ENCODE data around the gene UFC1.

The UFC1 gene

DNA sequence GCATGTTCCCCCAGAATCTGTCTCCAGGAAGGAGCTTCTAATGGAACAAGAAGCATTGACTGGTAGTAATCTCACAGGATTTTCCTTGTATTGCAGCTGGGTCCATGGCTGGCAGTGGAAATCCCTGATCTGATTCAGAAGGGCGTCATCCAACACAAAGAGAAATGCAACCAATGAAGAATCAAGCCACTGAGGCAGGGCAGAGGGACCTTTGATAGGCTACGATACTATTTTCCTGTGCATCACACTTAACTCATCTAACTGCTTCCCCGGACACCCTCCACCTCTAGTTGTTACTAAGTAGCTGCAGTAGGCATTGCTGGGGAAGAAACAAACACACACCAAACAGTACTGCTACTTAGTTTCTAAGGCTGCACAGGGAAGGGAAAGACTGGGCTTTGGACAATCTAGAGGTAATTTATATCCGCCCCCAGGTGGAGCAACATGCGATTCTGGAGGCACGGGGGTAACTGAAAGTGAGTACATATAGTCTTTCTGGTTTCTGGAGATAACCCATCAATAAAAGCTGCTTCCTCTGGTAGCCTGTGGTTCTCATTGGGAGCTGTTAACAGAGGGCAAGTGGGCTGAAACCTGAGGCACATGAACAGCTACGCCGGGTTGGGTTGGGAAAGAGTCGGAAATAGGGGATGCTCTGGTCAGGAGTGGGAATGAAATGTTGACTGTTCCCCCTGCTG lies 4.7 kb downstream of the UFC1 start:
- peaks cover 6 to 42% (median 34%) of the 10 kb centered on the region in 5 donors for H3K36me3 ChIP-seq (ENCODE audit: control insufficient read depth in 5 of 5, insufficient read depth in 5 of 5, low read length in 5 of 5)
- peak overlapping the region; percentile 8 to 82 (median 78) for H3K9ac ChIP-seq (ENCODE audit: low read length in 5 of 5)
- H3K27me3 ChIP-seq (ENCODE audit: control insufficient read depth in 5 of 5, insufficient read depth in 4 of 5, low read length in 5 of 5) = no peaks in the 10 kb centered on the region
- H3K9me3 ChIP-seq (ENCODE audit: control insufficient read depth in 5 of 5, low read length in 5 of 5) = no peaks in the 10 kb centered on the region
- peak overlapping the region; percentile 79 for H3K27ac ChIP-seq (ENCODE audit: low read depth, low read length)
- peak overlapping the region; percentile 76 to 91 (median 87) for H3K4me3 ChIP-seq (ENCODE audit: low read depth in 1 of 5, low read length in 5 of 5)
- H3K4me1 ChIP-seq (ENCODE audit: control insufficient read depth in 5 of 5, insufficient read depth in 5 of 5, low read length in 5 of 5) = peaks cover 5 to 49% (median 35%) of the 10 kb centered on the region in 5 donors

DNA sequence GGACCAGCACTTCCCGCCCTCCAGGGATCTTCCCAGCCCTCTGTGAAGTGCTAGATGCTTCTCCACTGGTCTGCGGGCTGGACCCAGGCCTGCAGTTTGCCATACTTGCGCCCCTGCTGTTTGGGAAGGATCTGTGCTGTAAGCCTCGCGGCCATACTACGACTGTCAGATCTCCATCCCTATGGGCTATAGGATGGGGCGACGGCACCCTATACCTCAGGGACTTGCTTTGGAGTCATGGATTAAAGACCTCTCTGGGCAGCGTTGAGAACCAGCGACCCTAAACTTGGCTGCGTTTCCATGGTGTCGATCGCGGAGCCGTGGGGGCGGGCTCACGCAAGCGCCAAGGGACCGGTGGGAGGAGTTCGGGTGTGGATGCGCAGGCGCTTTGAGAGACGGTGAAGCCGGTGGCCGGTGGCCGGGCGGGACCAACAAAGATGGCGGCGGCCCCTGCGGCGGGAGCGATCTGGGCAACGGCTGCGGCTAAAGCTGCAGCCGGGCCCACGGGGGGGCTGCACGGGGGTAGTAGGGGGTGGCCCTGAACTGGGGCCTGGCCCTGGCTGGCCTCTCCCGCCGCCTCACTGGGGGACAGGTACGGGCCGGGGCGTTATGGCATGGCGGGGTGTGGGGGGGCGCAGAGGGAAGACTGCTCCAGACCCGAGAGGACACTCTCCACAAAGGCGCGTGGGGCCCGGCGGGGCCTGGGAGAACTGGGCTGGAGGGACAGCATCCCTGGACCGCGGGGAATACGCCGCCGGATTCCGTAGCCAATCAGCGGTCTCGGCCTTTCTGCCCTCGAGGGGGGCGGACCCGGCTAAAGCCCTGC lies 5.5 kb downstream of the UFC1 start, which contains the start of gene USP21:
TSS of gene USP21 (plus strand) at position 414 of the 826 bp plus-strand sequence. CDS start 1,141 bp downstream, outside the sequence.
- peaks cover 5 to 46% (median 33%) of the 10 kb centered on the region in 5 donors for H3K4me1 ChIP-seq (ENCODE audit: control insufficient read depth in 5 of 5, insufficient read depth in 5 of 5, low read length in 5 of 5)

GRCh38 chr1:161159913-161160243 lies 6.1 kb downstream of the UFC1 start:
- H3K4me1 ChIP-seq (ENCODE audit: control insufficient read depth in 5 of 5, insufficient read depth in 5 of 5, low read length in 5 of 5) = peaks cover 5 to 42% (median 27%) of the 10 kb centered on the region in 5 donors

More for the DNA sequence above, 5.5 kb downstream of the UFC1 start, which contains the start of gene USP21:
- peak within 1 kb of the TSS; percentile 76 to 93 (median 87) for H3K4me3 ChIP-seq (ENCODE audit: low read depth in 1 of 5, low read length in 5 of 5)
- no peaks in the 10 kb centered on the region for H3K27me3 ChIP-seq (ENCODE audit: control insufficient read depth in 5 of 5, insufficient read depth in 4 of 5, low read length in 5 of 5)
- H3K36me3 ChIP-seq (ENCODE audit: control insufficient read depth in 5 of 5, insufficient read depth in 5 of 5, low read length in 5 of 5) = peaks cover 6 to 51% (median 38%) of the 10 kb centered on the region in 5 donors
- H3K27ac ChIP-seq (ENCODE audit: low read depth, low read length) = peak within 1 kb of the TSS; percentile 79
- H3K9ac ChIP-seq (ENCODE audit: low read length in 5 of 5) = peak within 1 kb of the TSS; percentile 52 to 82 (median 78)
- H3K9me3 ChIP-seq (ENCODE audit: control insufficient read depth in 5 of 5, low read length in 5 of 5) = no peaks in the 10 kb centered on the region

GRCh38 chr1:161160671-161161145 lies 6.9 kb downstream of the UFC1 start:
- H3K4me3 ChIP-seq (ENCODE audit: low read depth in 1 of 5, low read length in 5 of 5) = no peak overlapping the region
- peak overlapping the region in 1 of 5 donors; percentile 71 for H3K9ac ChIP-seq (ENCODE audit: low read length in 5 of 5)
- H3K4me1 ChIP-seq (ENCODE audit: control insufficient read depth in 5 of 5, insufficient read depth in 5 of 5, low read length in 5 of 5) = peaks cover 5 to 48% (median 32%) of the 10 kb centered on the region in 5 donors
- no peaks in the 10 kb centered on the region for H3K9me3 ChIP-seq (ENCODE audit: control insufficient read depth in 5 of 5, low read length in 5 of 5)
- H3K36me3 ChIP-seq (ENCODE audit: control insufficient read depth in 5 of 5, insufficient read depth in 5 of 5, low read length in 5 of 5) = peaks cover 6 to 59% (median 44%) of the 10 kb centered on the region in 5 donors
- H3K27me3 ChIP-seq (ENCODE audit: control insufficient read depth in 5 of 5, insufficient read depth in 4 of 5, low read length in 5 of 5) = no peaks in the 10 kb centered on the region
- peak overlapping the region; percentile 11 for H3K27ac ChIP-seq (ENCODE audit: low read depth, low read length)

More at GRCh38 chr1:161159913-161160243, 6.1 kb downstream of the UFC1 start:
- peak overlapping the region; percentile 52 to 82 (median 78) for H3K9ac ChIP-seq (ENCODE audit: low read length in 5 of 5)
- H3K4me3 ChIP-seq (ENCODE audit: low read depth in 1 of 5, low read length in 5 of 5) = peak overlapping the region; percentile 76 to 93 (median 87)
- H3K27ac ChIP-seq (ENCODE audit: low read depth, low read length) = peak overlapping the region; percentile 79
- peaks cover 6 to 56% (median 44%) of the 10 kb centered on the region in 5 donors for H3K36me3 ChIP-seq (ENCODE audit: control insufficient read depth in 5 of 5, insufficient read depth in 5 of 5, low read length in 5 of 5)
- H3K27me3 ChIP-seq (ENCODE audit: control insufficient read depth in 5 of 5, insufficient read depth in 4 of 5, low read length in 5 of 5) = no peaks in the 10 kb centered on the region
- H3K9me3 ChIP-seq (ENCODE audit: control insufficient read depth in 5 of 5, low read length in 5 of 5) = no peaks in the 10 kb centered on the region

DNA sequence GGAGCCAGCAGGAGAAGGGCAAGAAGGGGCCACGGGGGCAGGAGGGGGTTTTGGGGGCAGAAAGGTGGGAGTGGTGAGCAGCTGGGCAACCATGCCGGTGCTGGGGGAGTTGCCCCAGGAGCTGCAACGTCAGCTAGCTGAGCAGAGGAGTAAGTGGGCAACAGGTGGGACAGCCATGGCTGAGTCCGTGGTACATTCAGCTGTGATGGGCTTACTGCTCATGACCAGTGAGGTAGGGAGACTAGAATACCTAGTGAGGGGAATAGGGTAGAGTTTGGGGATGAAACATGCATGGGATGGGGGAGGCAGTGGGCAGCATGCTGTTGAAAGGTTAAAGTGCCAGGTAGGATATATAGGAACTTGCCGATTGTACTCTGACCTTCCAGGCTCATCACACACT lies 7.9 kb downstream of the UFC1 start:
- Histone ChIP-seq H3K4me1 (ENCODE audit: control insufficient read depth in 5 of 5, insufficient read depth in 5 of 5, low read length in 5 of 5) (peaks cover 5 to 55% (median 35%) of the 10 kb centered on the region in 5 donors), H3K9ac (ENCODE audit: low read length in 5 of 5) (peak overlapping the region in 1 of 5 donors; percentile 11), H3K4me3 (ENCODE audit: low read depth in 1 of 5, low read length in 5 of 5) (no peak overlapping the region), H3K9me3 (ENCODE audit: control insufficient read depth in 5 of 5, low read length in 5 of 5) (no peaks in the 10 kb centered on the region), H3K36me3 (ENCODE audit: control insufficient read depth in 5 of 5, insufficient read depth in 5 of 5, low read length in 5 of 5) (peaks cover 6 to 58% (median 44%) of the 10 kb centered on the region in 5 donors), H3K27ac (ENCODE audit: low read depth, low read length) (no peak overlapping the region), H3K27me3 (ENCODE audit: control insufficient read depth in 5 of 5, insufficient read depth in 4 of 5, low read length in 5 of 5) (no peaks in the 10 kb centered on the region)

DNA sequence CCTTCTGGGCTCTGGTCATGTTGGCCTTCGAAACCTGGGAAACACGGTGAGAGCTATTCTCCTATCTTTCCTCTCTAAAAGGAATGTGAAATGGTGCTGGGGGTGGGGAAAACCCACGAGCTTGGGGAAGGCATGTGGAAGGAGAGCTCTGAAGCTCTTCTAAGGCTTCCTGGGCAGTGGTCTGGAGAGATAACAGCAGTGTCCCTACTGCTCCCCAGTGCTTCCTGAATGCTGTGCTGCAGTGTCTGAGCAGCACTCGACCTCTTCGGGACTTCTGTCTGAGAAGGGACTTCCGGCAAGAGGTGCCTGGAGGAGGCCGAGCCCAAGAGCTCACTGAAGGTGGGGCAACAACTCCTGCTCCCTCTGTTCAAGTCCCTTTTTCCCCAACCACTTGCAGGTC lies 8.3 kb downstream of the UFC1 start:
- peaks cover 7 to 59% (median 39%) of the 10 kb centered on the region in 5 donors for H3K4me1 ChIP-seq (ENCODE audit: control insufficient read depth in 5 of 5, insufficient read depth in 5 of 5, low read length in 5 of 5)
- no peak overlapping the region for H3K27ac ChIP-seq (ENCODE audit: low read depth, low read length)
- H3K9ac ChIP-seq (ENCODE audit: low read length in 5 of 5) = peak overlapping the region in 3 of 5 donors; percentile 10 to 23 (median 11)
- H3K27me3 ChIP-seq (ENCODE audit: control insufficient read depth in 5 of 5, insufficient read depth in 4 of 5, low read length in 5 of 5) = no peaks in the 10 kb centered on the region
- H3K4me3 ChIP-seq (ENCODE audit: low read depth in 1 of 5, low read length in 5 of 5) = no peak overlapping the region
- no peaks in the 10 kb centered on the region for H3K9me3 ChIP-seq (ENCODE audit: control insufficient read depth in 5 of 5, low read length in 5 of 5)
- H3K36me3 ChIP-seq (ENCODE audit: control insufficient read depth in 5 of 5, insufficient read depth in 5 of 5, low read length in 5 of 5) = peaks cover 6 to 54% (median 43%) of the 10 kb centered on the region in 5 donors

DNA sequence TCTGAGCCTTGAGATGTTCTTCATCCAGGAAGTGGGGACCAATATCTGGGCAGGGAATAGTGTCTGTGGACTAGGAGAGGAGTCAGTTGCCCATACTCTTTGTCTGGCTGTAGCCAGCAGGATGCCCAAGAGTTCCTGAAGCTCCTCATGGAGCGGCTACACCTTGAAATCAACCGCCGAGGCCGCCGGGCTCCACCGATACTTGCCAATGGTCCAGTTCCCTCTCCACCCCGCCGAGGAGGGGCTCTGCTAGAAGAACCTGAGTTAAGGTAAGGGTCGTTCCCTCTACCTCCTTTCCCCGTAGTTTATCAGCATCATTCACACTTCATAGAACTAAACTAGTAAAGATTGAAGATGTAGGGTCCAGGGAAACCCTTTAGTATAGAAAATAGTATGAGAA lies 9.0 kb downstream of the UFC1 start:
- peaks cover 8 to 63% (median 43%) of the 10 kb centered on the region in 5 donors for H3K4me1 ChIP-seq (ENCODE audit: control insufficient read depth in 5 of 5, insufficient read depth in 5 of 5, low read length in 5 of 5)
- H3K9ac ChIP-seq (ENCODE audit: low read length in 5 of 5) = peak overlapping the region in 2 of 5 donors; percentile 3 to 23
- no peak overlapping the region for H3K27ac ChIP-seq (ENCODE audit: low read depth, low read length)
- H3K27me3 ChIP-seq (ENCODE audit: control insufficient read depth in 5 of 5, insufficient read depth in 4 of 5, low read length in 5 of 5) = no peaks in the 10 kb centered on the region
- no peaks in the 10 kb centered on the region for H3K9me3 ChIP-seq (ENCODE audit: control insufficient read depth in 5 of 5, low read length in 5 of 5)
- H3K36me3 ChIP-seq (ENCODE audit: control insufficient read depth in 5 of 5, insufficient read depth in 5 of 5, low read length in 5 of 5) = peaks cover 0 to 50% (median 37%) of the 10 kb centered on the region in 5 donors
- no peak overlapping the region for H3K4me3 ChIP-seq (ENCODE audit: low read depth in 1 of 5, low read length in 5 of 5)

DNA sequence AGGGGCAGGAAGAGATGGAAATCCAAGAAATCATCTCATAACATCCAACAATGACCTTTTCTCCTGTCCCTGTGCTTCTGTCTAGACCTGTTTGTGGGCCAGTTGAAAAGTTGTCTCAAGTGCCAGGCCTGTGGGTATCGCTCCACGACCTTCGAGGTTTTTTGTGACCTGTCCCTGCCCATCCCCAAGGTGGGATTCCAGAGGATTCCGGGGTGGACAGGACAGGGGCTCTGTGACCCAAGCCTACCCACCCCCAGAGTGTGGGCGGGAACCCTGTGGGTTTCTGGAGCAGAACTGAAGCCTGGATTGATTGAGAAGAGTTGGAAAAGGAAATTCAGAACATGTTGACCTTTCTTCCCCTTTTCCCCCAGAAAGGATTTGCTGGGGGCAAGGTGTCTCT lies 10.0 kb downstream of the UFC1 start:
- Histone ChIP-seq H3K9ac (ENCODE audit: low read length in 5 of 5) (no peak overlapping the region), H3K4me3 (ENCODE audit: low read depth in 1 of 5, low read length in 5 of 5) (no peak overlapping the region), H3K36me3 (ENCODE audit: control insufficient read depth in 5 of 5, insufficient read depth in 5 of 5, low read length in 5 of 5) (peaks cover 0 to 50% (median 30%) of the 10 kb centered on the region in 5 donors), H3K4me1 (ENCODE audit: control insufficient read depth in 5 of 5, insufficient read depth in 5 of 5, low read length in 5 of 5) (peaks cover 8 to 60% (median 40%) of the 10 kb centered on the region in 5 donors), H3K27ac (ENCODE audit: low read depth, low read length) (no peak overlapping the region), H3K27me3 (ENCODE audit: control insufficient read depth in 5 of 5, insufficient read depth in 4 of 5, low read length in 5 of 5) (no peaks in the 10 kb centered on the region), H3K9me3 (ENCODE audit: control insufficient read depth in 5 of 5, low read length in 5 of 5) (no peaks in the 10 kb centered on the region)

DNA sequence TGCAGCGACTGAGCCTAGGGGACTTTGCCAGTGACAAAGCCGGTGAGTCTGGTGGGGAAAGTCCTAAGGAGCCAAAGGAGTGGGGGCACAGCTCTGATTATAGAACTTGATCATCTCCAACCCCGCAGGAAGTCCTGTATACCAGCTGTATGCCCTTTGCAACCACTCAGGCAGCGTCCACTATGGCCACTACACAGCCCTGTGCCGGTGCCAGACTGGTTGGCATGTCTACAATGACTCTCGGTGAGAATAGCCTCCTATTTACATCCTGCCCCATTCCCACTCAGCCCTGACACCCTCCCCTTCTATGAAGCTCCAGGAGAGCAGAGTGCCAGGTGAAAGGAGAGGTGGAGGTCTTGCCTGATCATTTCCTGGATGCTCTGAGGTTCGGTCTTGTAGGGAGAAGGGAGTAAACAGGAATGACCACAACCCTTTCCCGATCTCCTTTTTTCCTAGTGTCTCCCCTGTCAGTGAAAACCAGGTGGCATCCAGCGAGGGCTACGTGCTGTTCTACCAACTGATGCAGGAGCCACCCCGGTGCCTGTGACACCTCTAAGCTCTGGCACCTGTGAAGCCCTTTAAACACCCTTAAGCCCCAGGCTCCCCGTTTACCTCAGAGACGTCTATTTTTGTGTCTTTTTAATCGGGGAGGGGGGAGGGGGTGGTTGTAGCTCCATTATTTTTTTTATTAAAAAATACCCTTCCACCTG lies 11.3 kb downstream of the UFC1 start:
- peak overlapping the region; percentile 84 to 96 (median 93) for H3K4me3 ChIP-seq (ENCODE audit: low read depth in 1 of 5, low read length in 5 of 5)
- H3K9ac ChIP-seq (ENCODE audit: low read length in 5 of 5) = peak overlapping the region in 4 of 5 donors; percentile 71 to 91 (median 83)
- H3K27ac ChIP-seq (ENCODE audit: low read depth, low read length) = peak overlapping the region; percentile 85
- H3K36me3 ChIP-seq (ENCODE audit: control insufficient read depth in 5 of 5, insufficient read depth in 5 of 5, low read length in 5 of 5) = peaks cover 0 to 62% (median 41%) of the 10 kb centered on the region in 5 donors
- H3K9me3 ChIP-seq (ENCODE audit: control insufficient read depth in 5 of 5, low read length in 5 of 5) = no peaks in the 10 kb centered on the region
- no peaks in the 10 kb centered on the region for H3K27me3 ChIP-seq (ENCODE audit: control insufficient read depth in 5 of 5, insufficient read depth in 4 of 5, low read length in 5 of 5)
- peaks cover 5 to 51% (median 31%) of the 10 kb centered on the region in 5 donors for H3K4me1 ChIP-seq (ENCODE audit: control insufficient read depth in 5 of 5, insufficient read depth in 5 of 5, low read length in 5 of 5)

All from subcutaneous abdominal adipose tissue (tissue), 5 donors.